Liver (tissue), 9 donors: ENCODE measurements around the gene SERTAD1. TPM values are rescaled to one million over a fixed set of nuclear protein-coding genes. Genes with fewer than 3 reads are reported as not detected.

Experiments
- DNase-seq: peaks from one replicate; pipeline ENCODE4 v3.0.0-alpha.2; 2017; ENCODE audit warnings: low spot score
- H3K27ac ChIP-seq, 2 donors: one replicate each; pipeline ENCODE4 v1.7.0; 2013; ENCODE audit warnings: inconsistent platforms in 2 of 2, low read length in 2 of 2, control low read depth in 1 of 2, low read depth in 1 of 2, mild to moderate bottlenecking in 1 of 2
- H3K27me3 ChIP-seq, 4 donors: one replicate each; pipeline versions ENCODE4 v1.6.1 to v1.7.0; 2013; ENCODE audit warnings: low read length in 3 of 4, inconsistent platforms in 1 of 4, mild to moderate bottlenecking in 1 of 4, moderate library complexity in 1 of 4; ENCODE audit not compliant: control insufficient read depth in 4 of 4, insufficient read depth in 4 of 4
- H3K36me3 ChIP-seq, 4 donors: one replicate each; pipeline versions ENCODE4 v1.6.1 to v1.7.0; 2013; ENCODE audit warnings: low read length in 3 of 4, mild to moderate bottlenecking in 3 of 4, low read depth in 1 of 4, moderate library complexity in 1 of 4; ENCODE audit not compliant: control insufficient read depth in 4 of 4, insufficient read depth in 3 of 4
- H3K4me1 ChIP-seq, 4 donors: one replicate each; pipeline versions ENCODE4 v1.6.1 to v1.7.0; 2013; ENCODE audit warnings: low read length in 3 of 4, mild to moderate bottlenecking in 3 of 4, moderate library complexity in 1 of 4; ENCODE audit not compliant: control insufficient read depth in 4 of 4, insufficient read depth in 4 of 4
- H3K4me3 ChIP-seq, 3 donors: one replicate each; pipeline versions ENCODE4 v1.6.1 to v1.7.0; 2013; ENCODE audit warnings: low read length in 3 of 3, control low read depth in 1 of 3, low read depth in 1 of 3, mild to moderate bottlenecking in 1 of 3
- H3K9ac ChIP-seq, 2 donors: one replicate each; pipeline ENCODE4 v1.7.0; 2013; ENCODE audit warnings: low read length in 2 of 2, mild to moderate bottlenecking in 2 of 2, moderate library complexity in 2 of 2, control low read depth in 1 of 2, low read depth in 1 of 2
- H3K9me3 ChIP-seq, 4 donors: one replicate each; pipeline versions ENCODE4 v1.6.1 to v1.7.0; 2013; ENCODE audit warnings: low read length in 3 of 4; ENCODE audit not compliant: control insufficient read depth in 4 of 4
- EGR1 ChIP-seq, 2 donors: IDR thresholded peaks; 2 replicates each; pipeline ENCODE4 v1.6.1; 2016 to 2018; ENCODE audit warnings: antibody characterized with exemption in 2 of 2, low read depth in 2 of 2
- FOXA1 ChIP-seq: IDR thresholded peaks from 2 replicates; pipeline ENCODE4 v1.6.1; 2016; ENCODE audit warnings: antibody characterized with exemption
- FOXA2 ChIP-seq: IDR thresholded peaks from 2 replicates; pipeline ENCODE4 v1.6.1; 2016; ENCODE audit warnings: antibody characterized with exemption
- GABPA ChIP-seq, 2 donors: IDR thresholded peaks in 1 of 2; conservative IDR thresholded peaks in 1 of 2; 2 replicates each; pipeline ENCODE4 v1.6.1; 2016; ENCODE audit warnings: antibody characterized with exemption in 2 of 2, mild to moderate bottlenecking in 1 of 2, moderate library complexity in 1 of 2
- HNF4G ChIP-seq: IDR thresholded peaks from 2 replicates; pipeline ENCODE4 v1.6.1; 2016; ENCODE audit warnings: antibody characterized with exemption
- NR2F2 ChIP-seq: IDR thresholded peaks from 2 replicates; pipeline ENCODE4 v1.6.1; 2016; ENCODE audit warnings: antibody characterized with exemption
- RAD21 ChIP-seq, 2 donors: IDR thresholded peaks; 2 replicates each; pipeline ENCODE4 v1.6.1; 2016; ENCODE audit warnings: antibody characterized with exemption in 2 of 2, mild to moderate bottlenecking in 2 of 2
- RXRA ChIP-seq, 2 donors: IDR thresholded peaks; 2 replicates each; pipeline ENCODE4 v1.6.1; 2017 to 2018; ENCODE audit warnings: antibody characterized with exemption in 2 of 2, mild to moderate bottlenecking in 1 of 2
- TAF1 ChIP-seq: conservative IDR thresholded peaks from 2 replicates; pipeline ENCODE4 v1.6.1; 2016; ENCODE audit warnings: antibody characterized with exemption, mild to moderate bottlenecking
- YY1 ChIP-seq: IDR thresholded peaks from 2 replicates; pipeline ENCODE4 v1.6.1; 2016; ENCODE audit warnings: antibody characterized with exemption, mild to moderate bottlenecking
- WGBS: extraction: QIAGEN DNeasy Blood & Tissue Kit; methylation state at CpG from one replicate; pipeline ENCODE4 v1.1.7; 2013; 5-methylcytosine and 5-hydroxymethylcytosine counted together
- polyA plus RNA-seq, 2 donors: library from polyadenylated mRNA; stranded (reverse) in 1 of 2; unstranded in 1 of 2; fragments of 200-250 nt in 1 of 2; fragments of >200 nt in 1 of 2; fragmentation: Nextera tagmentation in 1 of 2; extraction: Ambion mirVana in 1 of 2; gene quantifications; one replicate each; pipeline versions ENCODE4 v1.2.1 to v1.2.3, GENCODE V29; 2013 to 2015
- total RNA-seq, 2 donors: library from RNA; depleted of rRNA; stranded (reverse); fragments of >200 nt; gene quantifications; one replicate each; pipeline ENCODE4 v1.2.3, GENCODE V29; 2014
- TF ChIP-seq, protein P1 (sequence below): IDR thresholded peaks from 2 replicates; pipeline ENCODE4 v1.6.1; 2016; ENCODE audit warnings: antibody characterized with exemption
- TF ChIP-seq, protein P2 (sequence below): fragments of 150-350 bp; IDR thresholded peaks from 2 replicates; pipeline ENCODE4 v1.5.1; 2017; ENCODE audit warnings: improper control_type of control experiment, low read depth, low read length; ENCODE audit not compliant: missing input control
- TF ChIP-seq, protein P3 (sequence below): IDR thresholded peaks from 2 replicates; pipeline ENCODE4 v1.6.1; 2016; ENCODE audit warnings: antibody characterized with exemption, mild to moderate bottlenecking
- donor health status: healthy.
- donor health status: healthy.
- donor health status: healthy.
- donor health status: healthy.
- donor health status: healthy.

The SERTAD1 gene
- total and polyA plus RNA-seq, 4 donors = 3.6 to 6.8 (median 4.9) TPM

DNA sequence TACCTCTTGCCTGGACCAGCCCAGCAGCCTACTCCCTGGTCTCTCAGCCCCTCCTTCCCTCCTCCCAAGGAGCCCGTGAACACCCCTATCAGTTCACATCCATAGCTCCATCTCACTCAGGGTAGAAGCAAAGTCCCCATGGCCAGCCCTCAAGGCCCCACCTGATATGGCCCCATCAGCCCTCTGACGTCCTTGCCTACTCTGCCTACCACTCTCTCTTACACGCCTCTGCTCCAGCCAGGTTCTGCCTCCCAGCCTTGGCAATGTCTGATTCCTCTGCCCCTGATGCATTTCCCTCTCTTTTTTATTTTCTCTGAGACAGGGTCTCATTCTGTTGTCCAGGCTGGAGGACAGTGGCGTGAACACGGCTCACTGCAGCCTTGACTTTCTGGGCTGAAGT lies 26.2 kb upstream of the SERTAD1 start:
- H3K27ac ChIP-seq = no peak overlapping the region
- peaks cover 9 to 33% (median 19%) of the 10 kb centered on the region in 4 donors for H3K36me3 ChIP-seq
- H3K4me3 ChIP-seq = no peak overlapping the region
- H3K27me3 ChIP-seq = no peaks in the 10 kb centered on the region
- DNase-seq = no peak
- no peak overlapping the region for H3K9ac ChIP-seq
- no peak for TF ChIP-seq FOXA2
- no peak for TF ChIP-seq NR2F2
- no peak for TF ChIP-seq TAF1
- no peak for TF ChIP-seq RAD21 (IDR thresholded peaks at IDR 0.05)
- TF ChIP-seq GABPA (IDR thresholded peaks at IDR 0.05 in 1 of 2, conservative IDR thresholded peaks at IDR 0.05 in 1 of 2) = no peak
- TF ChIP-seq EGR1 (IDR thresholded peaks at IDR 0.05; ENCODE audit: low read depth in 2 of 2) = no peak
- TF ChIP-seq, protein P1, sequence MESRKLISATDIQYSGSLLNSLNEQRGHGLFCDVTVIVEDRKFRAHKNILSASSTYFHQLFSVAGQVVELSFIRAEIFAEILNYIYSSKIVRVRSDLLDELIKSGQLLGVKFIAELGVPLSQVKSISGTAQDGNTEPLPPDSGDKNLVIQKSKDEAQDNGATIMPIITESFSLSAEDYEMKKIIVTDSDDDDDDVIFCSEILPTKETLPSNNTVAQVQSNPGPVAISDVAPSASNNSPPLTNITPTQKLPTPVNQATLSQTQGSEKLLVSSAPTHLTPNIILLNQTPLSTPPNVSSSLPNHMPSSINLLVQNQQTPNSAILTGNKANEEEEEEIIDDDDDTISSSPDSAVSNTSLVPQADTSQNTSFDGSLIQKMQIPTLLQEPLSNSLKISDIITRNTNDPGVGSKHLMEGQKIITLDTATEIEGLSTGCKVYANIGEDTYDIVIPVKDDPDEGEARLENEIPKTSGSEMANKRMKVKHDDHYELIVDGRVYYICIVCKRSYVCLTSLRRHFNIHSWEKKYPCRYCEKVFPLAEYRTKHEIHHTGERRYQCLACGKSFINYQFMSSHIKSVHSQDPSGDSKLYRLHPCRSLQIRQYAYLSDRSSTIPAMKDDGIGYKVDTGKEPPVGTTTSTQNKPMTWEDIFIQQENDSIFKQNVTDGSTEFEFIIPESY = no peak
- TF ChIP-seq YY1 = no peak
- TF ChIP-seq FOXA1 = no peak
- no peaks in the 10 kb centered on the region for H3K4me1 ChIP-seq
- WGBS = 88% methylated on average over 5 of the region's 5 CpGs
- H3K9me3 ChIP-seq = no peaks in the 10 kb centered on the region

DNA sequence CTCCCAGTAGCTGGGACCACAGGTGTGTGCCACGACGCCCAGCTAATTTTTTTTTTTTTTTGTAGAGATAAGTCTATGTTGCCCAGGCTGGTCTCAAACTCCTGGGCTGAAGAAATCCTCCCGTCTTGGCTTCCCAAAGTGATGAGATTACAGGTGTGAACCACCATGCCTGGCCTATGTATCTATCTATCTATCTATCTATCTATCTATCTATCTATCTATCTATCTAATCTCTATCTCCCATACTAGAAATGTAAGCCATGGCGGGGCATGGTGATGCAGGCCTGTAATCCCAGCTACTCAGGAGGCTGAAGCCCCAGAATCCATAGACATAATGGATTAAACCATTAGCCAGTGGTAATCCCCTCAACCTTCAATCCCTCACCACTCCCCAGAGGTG lies 24.9 kb upstream of the SERTAD1 start:
- 97% methylated on average over 4 of the region's 4 CpGs for WGBS
- Histone ChIP-seq H3K27ac (no peak overlapping the region), H3K4me1 (no peaks in the 10 kb centered on the region), H3K4me3 (no peak overlapping the region), H3K9ac (no peak overlapping the region), H3K36me3 (peaks cover 7 to 32% (median 19%) of the 10 kb centered on the region in 4 donors), H3K27me3 (no peaks in the 10 kb centered on the region), H3K9me3 (no peaks in the 10 kb centered on the region)
- DNase-seq = no peak
- no peak for TF ChIP-seq EGR1 (IDR thresholded peaks at IDR 0.05; ENCODE audit: low read depth in 2 of 2)
- TF ChIP-seq FOXA2 = no peak
- TF ChIP-seq, protein P2, sequence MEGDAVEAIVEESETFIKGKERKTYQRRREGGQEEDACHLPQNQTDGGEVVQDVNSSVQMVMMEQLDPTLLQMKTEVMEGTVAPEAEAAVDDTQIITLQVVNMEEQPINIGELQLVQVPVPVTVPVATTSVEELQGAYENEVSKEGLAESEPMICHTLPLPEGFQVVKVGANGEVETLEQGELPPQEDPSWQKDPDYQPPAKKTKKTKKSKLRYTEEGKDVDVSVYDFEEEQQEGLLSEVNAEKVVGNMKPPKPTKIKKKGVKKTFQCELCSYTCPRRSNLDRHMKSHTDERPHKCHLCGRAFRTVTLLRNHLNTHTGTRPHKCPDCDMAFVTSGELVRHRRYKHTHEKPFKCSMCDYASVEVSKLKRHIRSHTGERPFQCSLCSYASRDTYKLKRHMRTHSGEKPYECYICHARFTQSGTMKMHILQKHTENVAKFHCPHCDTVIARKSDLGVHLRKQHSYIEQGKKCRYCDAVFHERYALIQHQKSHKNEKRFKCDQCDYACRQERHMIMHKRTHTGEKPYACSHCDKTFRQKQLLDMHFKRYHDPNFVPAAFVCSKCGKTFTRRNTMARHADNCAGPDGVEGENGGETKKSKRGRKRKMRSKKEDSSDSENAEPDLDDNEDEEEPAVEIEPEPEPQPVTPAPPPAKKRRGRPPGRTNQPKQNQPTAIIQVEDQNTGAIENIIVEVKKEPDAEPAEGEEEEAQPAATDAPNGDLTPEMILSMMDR = no peak
- TF ChIP-seq TAF1 = no peak
- no peak for TF ChIP-seq YY1
- no peak for TF ChIP-seq FOXA1
- no peak for TF ChIP-seq HNF4G
- TF ChIP-seq, protein P1 = no peak
- TF ChIP-seq, protein P3, sequence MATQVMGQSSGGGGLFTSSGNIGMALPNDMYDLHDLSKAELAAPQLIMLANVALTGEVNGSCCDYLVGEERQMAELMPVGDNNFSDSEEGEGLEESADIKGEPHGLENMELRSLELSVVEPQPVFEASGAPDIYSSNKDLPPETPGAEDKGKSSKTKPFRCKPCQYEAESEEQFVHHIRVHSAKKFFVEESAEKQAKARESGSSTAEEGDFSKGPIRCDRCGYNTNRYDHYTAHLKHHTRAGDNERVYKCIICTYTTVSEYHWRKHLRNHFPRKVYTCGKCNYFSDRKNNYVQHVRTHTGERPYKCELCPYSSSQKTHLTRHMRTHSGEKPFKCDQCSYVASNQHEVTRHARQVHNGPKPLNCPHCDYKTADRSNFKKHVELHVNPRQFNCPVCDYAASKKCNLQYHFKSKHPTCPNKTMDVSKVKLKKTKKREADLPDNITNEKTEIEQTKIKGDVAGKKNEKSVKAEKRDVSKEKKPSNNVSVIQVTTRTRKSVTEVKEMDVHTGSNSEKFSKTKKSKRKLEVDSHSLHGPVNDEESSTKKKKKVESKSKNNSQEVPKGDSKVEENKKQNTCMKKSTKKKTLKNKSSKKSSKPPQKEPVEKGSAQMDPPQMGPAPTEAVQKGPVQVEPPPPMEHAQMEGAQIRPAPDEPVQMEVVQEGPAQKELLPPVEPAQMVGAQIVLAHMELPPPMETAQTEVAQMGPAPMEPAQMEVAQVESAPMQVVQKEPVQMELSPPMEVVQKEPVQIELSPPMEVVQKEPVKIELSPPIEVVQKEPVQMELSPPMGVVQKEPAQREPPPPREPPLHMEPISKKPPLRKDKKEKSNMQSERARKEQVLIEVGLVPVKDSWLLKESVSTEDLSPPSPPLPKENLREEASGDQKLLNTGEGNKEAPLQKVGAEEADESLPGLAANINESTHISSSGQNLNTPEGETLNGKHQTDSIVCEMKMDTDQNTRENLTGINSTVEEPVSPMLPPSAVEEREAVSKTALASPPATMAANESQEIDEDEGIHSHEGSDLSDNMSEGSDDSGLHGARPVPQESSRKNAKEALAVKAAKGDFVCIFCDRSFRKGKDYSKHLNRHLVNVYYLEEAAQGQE = no peak
- TF ChIP-seq NR2F2 = no peak
- no peak for TF ChIP-seq GABPA (IDR thresholded peaks at IDR 0.05 in 1 of 2, conservative IDR thresholded peaks at IDR 0.05 in 1 of 2)
- TF ChIP-seq RXRA (IDR thresholded peaks at IDR 0.05) = no peak
